ENCODE measurements around the gene SNX20. TPM values are rescaled to one million over a fixed set of nuclear protein-coding genes. Genes with fewer than 3 reads are reported as not detected.
A peak's percentile ranks its signal among the peaks of the same experiment; 100 is the strongest.

Gene SNX20
- total RNA-seq, 1 donor from 2014 or later = 2.2 TPM

DNA sequence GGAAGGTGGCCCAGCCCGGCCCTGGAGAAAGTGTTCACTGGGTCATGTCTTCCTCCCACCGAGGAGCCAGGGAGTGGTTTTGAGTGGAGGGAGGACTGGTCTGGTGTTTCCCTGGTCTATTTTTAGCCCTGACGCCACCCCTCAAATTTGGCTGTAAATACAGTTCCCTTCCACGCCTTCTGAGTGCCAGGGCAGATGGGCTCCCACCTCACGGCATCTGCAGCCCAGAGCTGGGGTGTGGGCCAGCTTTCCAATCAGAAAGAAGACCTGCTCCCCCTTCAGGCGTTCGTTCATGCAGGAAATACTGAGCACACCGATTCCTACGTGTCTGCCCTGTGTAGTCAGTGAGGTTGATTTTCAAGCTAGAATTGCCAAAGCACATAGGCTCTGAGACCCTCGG lies 53.7 kb downstream of the SNX20 start:
- TF ChIP-seq POLR2AphosphoS5 (IDR thresholded peaks at IDR 0.05; ENCODE audit: insufficient read depth in 1 of 2, low read depth in 1 of 2) (peak in 1 of 2 donors; percentile 17), POLR2A (IDR thresholded peaks at IDR 0.05) (no peak)
- TF ChIP-seq, protein P1, sequence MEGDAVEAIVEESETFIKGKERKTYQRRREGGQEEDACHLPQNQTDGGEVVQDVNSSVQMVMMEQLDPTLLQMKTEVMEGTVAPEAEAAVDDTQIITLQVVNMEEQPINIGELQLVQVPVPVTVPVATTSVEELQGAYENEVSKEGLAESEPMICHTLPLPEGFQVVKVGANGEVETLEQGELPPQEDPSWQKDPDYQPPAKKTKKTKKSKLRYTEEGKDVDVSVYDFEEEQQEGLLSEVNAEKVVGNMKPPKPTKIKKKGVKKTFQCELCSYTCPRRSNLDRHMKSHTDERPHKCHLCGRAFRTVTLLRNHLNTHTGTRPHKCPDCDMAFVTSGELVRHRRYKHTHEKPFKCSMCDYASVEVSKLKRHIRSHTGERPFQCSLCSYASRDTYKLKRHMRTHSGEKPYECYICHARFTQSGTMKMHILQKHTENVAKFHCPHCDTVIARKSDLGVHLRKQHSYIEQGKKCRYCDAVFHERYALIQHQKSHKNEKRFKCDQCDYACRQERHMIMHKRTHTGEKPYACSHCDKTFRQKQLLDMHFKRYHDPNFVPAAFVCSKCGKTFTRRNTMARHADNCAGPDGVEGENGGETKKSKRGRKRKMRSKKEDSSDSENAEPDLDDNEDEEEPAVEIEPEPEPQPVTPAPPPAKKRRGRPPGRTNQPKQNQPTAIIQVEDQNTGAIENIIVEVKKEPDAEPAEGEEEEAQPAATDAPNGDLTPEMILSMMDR (IDR thresholded peaks at IDR 0.05) = peak in 1 of 3 experiments; percentile 50
- intact Hi-C loops (cut with DNase I) = loop anchor here (10.0 kb wide), 1 partner anchor 253 kb away; no protein-coding TSS in a partner anchor
- Histone ChIP-seq H3K4me1 (peaks cover 14% of the 10 kb centered on the region), H3K9me3 (no peaks in the 10 kb centered on the region), H3K36me3 (no peaks in the 10 kb centered on the region), H3K4me3 (no peak overlapping the region), H3K27me3 (no peaks in the 10 kb centered on the region), H3K27ac (no peak overlapping the region)
- no peak for DNase-seq (ENCODE audit: extremely low spot score in 2 of 2)

- no peaks in the 10 kb centered on the region for H3K9me3 ChIP-seq
- H3K27ac ChIP-seq = no peak overlapping the region
- no peaks in the 10 kb centered on the region for H3K36me3 ChIP-seq
- H3K27me3 ChIP-seq = no peaks in the 10 kb centered on the region
- peaks cover 14% of the 10 kb centered on the region for H3K4me1 ChIP-seq
- DNase-seq (ENCODE audit: extremely low spot score in 2 of 2) = no peak
- H3K4me3 ChIP-seq = no peak overlapping the region
- TF ChIP-seq POLR2A (IDR thresholded peaks at IDR 0.05) (no peak), POLR2AphosphoS5 (IDR thresholded peaks at IDR 0.05; ENCODE audit: insufficient read depth in 1 of 2, low read depth in 1 of 2) (no peak)
- TF ChIP-seq, protein P1 (IDR thresholded peaks at IDR 0.05) = no peak
- intact Hi-C loops (cut with DNase I) = loop anchor here (10.0 kb wide), 1 partner anchor 252 kb away; no protein-coding TSS in a partner anchor
These were observed 54.2 kb downstream of the SNX20 start for GRCh38 chr16:50626868-50627267.

DNA sequence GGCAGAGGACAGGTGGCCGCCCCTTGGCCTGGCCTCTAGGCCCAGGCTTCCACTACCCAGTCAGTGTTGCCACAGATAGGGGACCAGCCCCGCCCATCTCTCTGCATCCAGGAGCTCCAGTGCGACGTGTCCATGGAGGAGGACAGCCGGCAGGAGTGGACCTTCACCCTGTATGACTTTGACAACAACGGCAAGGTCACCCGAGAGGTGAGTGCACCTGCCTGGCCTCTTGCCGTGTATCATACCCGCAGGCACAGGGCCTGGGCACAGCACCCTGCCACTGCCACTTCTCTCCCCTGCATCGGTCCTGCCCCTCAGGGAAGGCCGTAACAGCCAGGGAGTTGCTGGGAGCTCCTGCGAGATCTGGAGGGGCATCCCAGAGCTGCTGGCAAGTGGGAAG lies 55.7 kb downstream of the SNX20 start:
- no peaks in the 10 kb centered on the region for H3K9me3 ChIP-seq
- H3K36me3 ChIP-seq = no peaks in the 10 kb centered on the region
- intact Hi-C loops (cut with DNase I) = loop anchor here (10.0 kb wide), 1 partner anchor 251 kb away; no protein-coding TSS in a partner anchor
- H3K27ac ChIP-seq = no peak overlapping the region
- H3K27me3 ChIP-seq = no peaks in the 10 kb centered on the region
- H3K4me3 ChIP-seq = no peak overlapping the region
- peaks cover 14% of the 10 kb centered on the region for H3K4me1 ChIP-seq
- DNase-seq (ENCODE audit: extremely low spot score in 2 of 2) = no peak
- TF ChIP-seq POLR2A (IDR thresholded peaks at IDR 0.05) = no peak
- no peak for TF ChIP-seq POLR2AphosphoS5 (IDR thresholded peaks at IDR 0.05; ENCODE audit: insufficient read depth in 1 of 2, low read depth in 1 of 2)

- intact Hi-C loops (cut with DNase I) = loop anchor here (10.0 kb wide), 1 partner anchor 250 kb away; no protein-coding TSS in a partner anchor
- no peak for DNase-seq (ENCODE audit: extremely low spot score in 2 of 2)
- peaks cover 14% of the 10 kb centered on the region for H3K4me1 ChIP-seq
- H3K27ac ChIP-seq = no peak overlapping the region
- TF ChIP-seq POLR2A (IDR thresholded peaks at IDR 0.05) (no peak), POLR2AphosphoS5 (IDR thresholded peaks at IDR 0.05; ENCODE audit: insufficient read depth in 1 of 2, low read depth in 1 of 2) (no peak)
- TF ChIP-seq, protein P1 (IDR thresholded peaks at IDR 0.05) = no peak
- H3K27me3 ChIP-seq = no peaks in the 10 kb centered on the region
- no peak overlapping the region for H3K4me3 ChIP-seq
- no peaks in the 10 kb centered on the region for H3K9me3 ChIP-seq
- no peaks in the 10 kb centered on the region for H3K36me3 ChIP-seq
These were observed 56.6 kb downstream of the SNX20 start for GRCh38 chr16:50624449-50624970.

- intact Hi-C loops (cut with DNase I) = loop anchor here (10.0 kb wide), 1 partner anchor 248 kb away; no protein-coding TSS in a partner anchor
- H3K9me3 ChIP-seq = no peaks in the 10 kb centered on the region
- H3K27ac ChIP-seq = no peak overlapping the region
- H3K27me3 ChIP-seq = no peaks in the 10 kb centered on the region
- TF ChIP-seq POLR2AphosphoS5 (IDR thresholded peaks at IDR 0.05; ENCODE audit: insufficient read depth in 1 of 2, low read depth in 1 of 2) (no peak), POLR2A (IDR thresholded peaks at IDR 0.05) (no peak)
- TF ChIP-seq, protein P1 (IDR thresholded peaks at IDR 0.05) = no peak
- no peak for DNase-seq (ENCODE audit: extremely low spot score in 2 of 2)
- H3K4me3 ChIP-seq = no peak overlapping the region
- H3K36me3 ChIP-seq = no peaks in the 10 kb centered on the region
- H3K4me1 ChIP-seq = peaks cover 14% of the 10 kb centered on the region
These were observed 58.3 kb downstream of the SNX20 start for GRCh38 chr16:50622643-50623369.
